ENCODE measurements around the gene ROBO2. TPM values are rescaled to one million over a fixed set of nuclear protein-coding genes. Genes with fewer than 3 reads are reported as not detected.

ROBO2 gene
- polyA plus RNA-seq, 2 of the 4 experiments (the other 2 are of a cell fraction), result 0.04 TPM; not detected in 1

GRCh38 chr3:77042882-77043281, 3.0 kb downstream of the ROBO2 start:
- 1% methylated on average over 2 of the region's 2 CpGs for WGBS (ENCODE audit: missing lambda C conversion rate)
- CTCF ChIA-PET, result no interaction called here
- no peak for ATAC-seq
- no peak overlapping the region for H3K4me2 ChIP-seq
- DNase-seq (ENCODE audit: low read depth in 1 of 2, low spot score in 1 of 2), result no peak
- no peak overlapping the region for H3K4me3 ChIP-seq
- POLR2A ChIA-PET, result no interaction called here
- no peaks in the 10 kb centered on the region for H3K9me3 ChIP-seq
- peaks cover 9% of the 10 kb centered on the region; the same call in 1 of the 3 replicates for H3K4me1 ChIP-seq
- H3K27ac ChIP-seq, result no peak overlapping the region
- no peak for FAIRE-seq
- no peak for TF ChIP-seq E2F6 (IDR thresholded peaks at IDR 0.05; ENCODE audit: borderline replicate concordance, low read depth)
- TF ChIP-seq CTCF (IDR thresholded peaks at IDR 0.05), result no peak

GRCh38 chr3:77045686-77046085, 5.8 kb downstream of the ROBO2 start:
- Histone ChIP-seq H3K9me3 (no peaks in the 10 kb centered on the region), H3K4me1 (no peaks in the 10 kb centered on the region), H3K4me3 (no peak overlapping the region), H3K27ac (no peak overlapping the region), H3K4me2 (no peak overlapping the region)
- ChIA-PET POLR2A (no interaction called here), CTCF (no interaction called here)
- TF ChIP-seq MYC (IDR thresholded peaks at IDR 0.05; ENCODE audit: borderline replicate concordance, low read length) (no peak), ZFP36 (IDR thresholded peaks at IDR 0.05; ENCODE audit: borderline replicate concordance, partially characterized antibody) (no peak), RAD21 (conservative IDR thresholded peaks at IDR 0.05 in 1 of 2, IDR thresholded peaks at IDR 0.05 in 1 of 2) (no peak), CBX2 (IDR thresholded peaks at IDR 0.05; ENCODE audit: borderline replicate concordance, low read depth) (no peak), HOXB5 (CRISPR knock-in tag; IDR thresholded peaks at IDR 0.05) (no peak), POLR2A (IDR thresholded peaks at IDR 0.05; ENCODE audit: low read length) (no peak), KDM5A (IDR thresholded peaks at IDR 0.05) (no peak), MAX (IDR thresholded peaks at IDR 0.05) (no peak), REST (IDR thresholded peaks at IDR 0.05) (no peak), ZC3H11A (IDR thresholded peaks at IDR 0.05) (no peak), SREBF2 (IDR thresholded peaks at IDR 0.05) (no peak), MAFK (IDR thresholded peaks at IDR 0.05; ENCODE audit: partially characterized antibody) (no peak), RNF2 (IDR thresholded peaks at IDR 0.05; ENCODE audit: borderline replicate concordance, low read depth) (no peak), TFCP2L1 (CRISPR knock-in tag; IDR thresholded peaks at IDR 0.05) (no peak), NFE2L2 (conservative IDR thresholded peaks at IDR 0.05; ENCODE audit: low read length) (no peak), JUNB (IDR thresholded peaks at IDR 0.05) (no peak), TP53 (CRISPR knock-in tag; IDR thresholded peaks at IDR 0.05) (no peak), NR3C1 (IDR thresholded peaks at IDR 0.05) (no peak)
- 59% methylated on average over 3 of the region's 3 CpGs for WGBS (ENCODE audit: missing lambda C conversion rate)
- ATAC-seq, result no peak
- FAIRE-seq, result no peak
- DNase-seq (ENCODE audit: low read depth in 1 of 2, low spot score in 1 of 2), result no peak
